HG02970 (cell line): ENCODE data around the gene CDC25B.

ENCODE experiments used
- ATAC-seq: cut with Tn5 transposase; IDR thresholded peaks from one replicate; pipeline ENCODE4 v1.9.1; 2021; ENCODE audit warnings: mild to moderate bottlenecking, moderate library complexity, moderate number of reproducible peaks; ENCODE audit not compliant: unreplicated experiment, low FRiP score

Gene CDC25B

GRCh38 chr20:3801846-3802245, 5.7 kb downstream of the CDC25B start:
- ATAC-seq, result no peak

- ATAC-seq, result no peak
Observed at GRCh38 chr20:3802524-3803239, 6.6 kb downstream of the CDC25B start.

GRCh38 chr20:3803289-3803688, 7.2 kb downstream of the CDC25B start:
- no peak for ATAC-seq

GRCh38 chr20:3803854-3804253, 7.7 kb downstream of the CDC25B start:
- ATAC-seq, result no peak

- ATAC-seq, result no peak
Observed at GRCh38 chr20:3804254-3804751, 8.2 kb downstream of the CDC25B start.

- ATAC-seq, result no peak
Observed at GRCh38 chr20:3804781-3805180, 8.7 kb downstream of the CDC25B start.

- ATAC-seq, result no peak
Observed at GRCh38 chr20:3808544-3808943, 12.4 kb downstream of the CDC25B start.

GRCh38 chr20:3811467-3812258, 15.6 kb downstream of the CDC25B start:
- ATAC-seq, result no peak

GRCh38 chr20:3812259-3812681, 16.2 kb downstream of the CDC25B start:
- ATAC-seq, result no peak

GRCh38 chr20:3812975-3813847, 17.1 kb downstream of the CDC25B start:
- ATAC-seq, result no peak

GRCh38 chr20:3813848-3814581, 17.9 kb downstream of the CDC25B start:
- ATAC-seq, result no peak

GRCh38 chr20:3814928-3815495, 18.9 kb downstream of the CDC25B start:
- no peak for ATAC-seq

GRCh38 chr20:3815703-3816315, 19.7 kb downstream of the CDC25B start:
- ATAC-seq, result no peak

- ATAC-seq, result no peak
Observed at GRCh38 chr20:3818155-3819151, 22.3 kb downstream of the CDC25B start.

GRCh38 chr20:3819411-3820047, 23.4 kb downstream of the CDC25B start:
- ATAC-seq, result no peak

GRCh38 chr20:3820048-3820900, 24.2 kb downstream of the CDC25B start, which contains the start of gene AP5S1:
AP5S1 (plus strand) TSS chr20:3820547; CDS start chr20:3822118, 1,571 bp downstream.
- ATAC-seq, result peak; percentile 84
